Measurements from ENCODE around the gene CDHR2.

CDHR2 gene

GRCh38 chr5:176528761-176529115 is 20.4 kb upstream of the CDHR2 start:
- TF ChIP-seq CTCF (IDR thresholded peaks at IDR 0.05; ENCODE audit: extremely low read depth, missing control alignments), result no peak
- DNase-seq (ENCODE audit: low spot score), result peak; percentile 37

- TF ChIP-seq CTCF (IDR thresholded peaks at IDR 0.05; ENCODE audit: extremely low read depth, missing control alignments), result no peak
- peak; percentile 53 for DNase-seq (ENCODE audit: low spot score)
These were observed 19.9 kb upstream of the CDHR2 start for GRCh38 chr5:176529116-176529740.

- TF ChIP-seq CTCF (IDR thresholded peaks at IDR 0.05; ENCODE audit: extremely low read depth, missing control alignments), result no peak
- DNase-seq (ENCODE audit: low spot score), result peak; percentile 55
These were observed 19.4 kb upstream of the CDHR2 start for GRCh38 chr5:176529741-176530141.

- peak; percentile 36 for DNase-seq (ENCODE audit: low spot score)
These were observed 18.7 kb upstream of the CDHR2 start for GRCh38 chr5:176530393-176530982.

GRCh38 chr5:176530983-176531901 is 17.9 kb upstream of the CDHR2 start:
- no peak for TF ChIP-seq CTCF (IDR thresholded peaks at IDR 0.05; ENCODE audit: extremely low read depth, missing control alignments)
- DNase-seq (ENCODE audit: low spot score), result peak; percentile 53

More at GRCh38 chr5:176530393-176530982, 18.7 kb upstream of the CDHR2 start:
- no peak for TF ChIP-seq CTCF (IDR thresholded peaks at IDR 0.05; ENCODE audit: extremely low read depth, missing control alignments)

- no peak for DNase-seq (ENCODE audit: low spot score)
- no peak for TF ChIP-seq CTCF (IDR thresholded peaks at IDR 0.05; ENCODE audit: extremely low read depth, missing control alignments)
These were observed 17.1 kb upstream of the CDHR2 start for GRCh38 chr5:176531902-176532493.
